ENCODE measurements around the gene JMJD1C.

JMJD1C gene

GRCh38 chr10:63373176-63373575 lies 92.6 kb downstream of the JMJD1C start:
- Histone ChIP-seq H3K27ac (ENCODE audit: low read length) (no peak overlapping the region), H3K4me2 (ENCODE audit: low read depth, low read length) (no peak overlapping the region), H3F3A (ENCODE audit: insufficient read depth, low read length) (0 out of 2 replicates have a peak, but pooled peaks cover 2% of the 10 kb centered on the region), H4K20me1 (ENCODE audit: insufficient read depth, low read length) (no peaks in the 10 kb centered on the region; the same call in 1 of the 2 replicates), H3K9ac (ENCODE audit: low read length) (no peak overlapping the region), H3K36me3 (replicated peaks; ENCODE audit: insufficient read depth, low read length) (no peaks in the 10 kb centered on the region), H3K4me3 (ENCODE audit: low read length) (no peak overlapping the region), H3K9me2 (replicated peaks; ENCODE audit: insufficient read depth, low read length) (no peaks in the 10 kb centered on the region), H3K79me2 (ENCODE audit: low read length) (peaks cover 47% of the 10 kb centered on the region), H2AFZ (ENCODE audit: low read length) (no peak overlapping the region), H3K27me3 (replicated peaks; ENCODE audit: insufficient read depth, low read length) (no peaks in the 10 kb centered on the region), H3K9me3 (replicated peaks; ENCODE audit: insufficient read depth, low read length) (no peaks in the 10 kb centered on the region), H3K4me1 (ENCODE audit: low read length) (peaks cover 7% of the 10 kb centered on the region)
- no peak for TF ChIP-seq EZH2 (optimal IDR thresholded peaks at IDR 0.05; ENCODE audit: low read depth, low read length)
- no peak for TF ChIP-seq CTCF (IDR thresholded peaks at IDR 0.05; ENCODE audit: low read length)
- TF ChIP-seq EZH2phosphoT487 (IDR thresholded peaks at IDR 0.05; ENCODE audit: low read length) = no peak
- no peak for DNase-seq

DNA sequence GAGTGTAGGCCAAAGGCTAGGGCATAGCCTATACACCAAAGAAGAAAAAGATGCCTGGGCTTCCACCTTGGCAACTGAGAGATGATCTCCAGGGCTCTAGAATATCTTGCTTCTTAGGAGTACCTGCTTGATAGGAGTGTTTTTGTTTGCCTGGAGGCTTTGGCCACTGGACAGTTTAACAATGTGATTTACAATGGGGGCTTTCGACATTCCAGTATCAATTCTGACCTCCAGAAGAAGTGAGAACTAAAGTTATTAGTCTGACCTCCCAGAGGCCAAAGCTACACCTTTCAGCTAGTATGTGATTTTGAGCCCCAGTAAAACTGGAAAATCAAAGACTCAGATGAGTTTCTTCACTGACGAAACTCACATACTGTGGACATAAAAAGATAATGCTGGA lies 96.1 kb downstream of the JMJD1C start:
- Histone ChIP-seq H3K27me3 (replicated peaks; ENCODE audit: insufficient read depth, low read length) (no peaks in the 10 kb centered on the region), H3K4me3 (ENCODE audit: low read length) (no peak overlapping the region), H3K4me2 (ENCODE audit: low read depth, low read length) (no peak overlapping the region)

GRCh38 chr10:63368365-63368764 lies 97.4 kb downstream of the JMJD1C start:
- H3K4me3 ChIP-seq (ENCODE audit: low read length) = no peak overlapping the region
- no peaks in the 10 kb centered on the region for H3F3A ChIP-seq (ENCODE audit: insufficient read depth, low read length)
- H3K79me2 ChIP-seq (ENCODE audit: low read length) = peaks cover 16% of the 10 kb centered on the region; the same call in 1 of the 2 replicates
- TF ChIP-seq EZH2 (optimal IDR thresholded peaks at IDR 0.05; ENCODE audit: low read depth, low read length) = no peak
- no peak for TF ChIP-seq EZH2phosphoT487 (IDR thresholded peaks at IDR 0.05; ENCODE audit: low read length)
- H4K20me1 ChIP-seq (ENCODE audit: insufficient read depth, low read length) = no peaks in the 10 kb centered on the region; the same call in 1 of the 2 replicates
- no peaks in the 10 kb centered on the region for H3K27me3 ChIP-seq (replicated peaks; ENCODE audit: insufficient read depth, low read length)
- no peak overlapping the region for H2AFZ ChIP-seq (ENCODE audit: low read length)
- H3K4me2 ChIP-seq (ENCODE audit: low read depth, low read length) = no peak overlapping the region
- H3K9me2 ChIP-seq (replicated peaks; ENCODE audit: insufficient read depth, low read length) = no peaks in the 10 kb centered on the region
- H3K27ac ChIP-seq (ENCODE audit: low read length) = no peak overlapping the region
- no peaks in the 10 kb centered on the region for H3K4me1 ChIP-seq (ENCODE audit: low read length)
- H3K36me3 ChIP-seq (replicated peaks; ENCODE audit: insufficient read depth, low read length) = no peaks in the 10 kb centered on the region
- H3K9me3 ChIP-seq (replicated peaks; ENCODE audit: insufficient read depth, low read length) = no peaks in the 10 kb centered on the region
- no peak overlapping the region for H3K9ac ChIP-seq (ENCODE audit: low read length)
- no peak for DNase-seq

More for the DNA sequence above, 96.1 kb downstream of the JMJD1C start:
- H3K27ac ChIP-seq (ENCODE audit: low read length) = no peak overlapping the region
- no peak for DNase-seq
- H2AFZ ChIP-seq (ENCODE audit: low read length) = no peak overlapping the region
- H3K9ac ChIP-seq (ENCODE audit: low read length) = no peak overlapping the region
- TF ChIP-seq CTCF (IDR thresholded peaks at IDR 0.05; ENCODE audit: low read length) (no peak), EZH2phosphoT487 (IDR thresholded peaks at IDR 0.05; ENCODE audit: low read length) (no peak), EZH2 (optimal IDR thresholded peaks at IDR 0.05; ENCODE audit: low read depth, low read length) (no peak)
- no peaks in the 10 kb centered on the region for H3K4me1 ChIP-seq (ENCODE audit: low read length)
- H3K79me2 ChIP-seq (ENCODE audit: low read length) = peaks cover 28% of the 10 kb centered on the region
- no peaks in the 10 kb centered on the region for H3K9me2 ChIP-seq (replicated peaks; ENCODE audit: insufficient read depth, low read length)
- H3K36me3 ChIP-seq (replicated peaks; ENCODE audit: insufficient read depth, low read length) = no peaks in the 10 kb centered on the region
- H4K20me1 ChIP-seq (ENCODE audit: insufficient read depth, low read length) = no peaks in the 10 kb centered on the region; the same call in 1 of the 2 replicates
- H3F3A ChIP-seq (ENCODE audit: insufficient read depth, low read length) = no peaks in the 10 kb centered on the region
- no peaks in the 10 kb centered on the region for H3K9me3 ChIP-seq (replicated peaks; ENCODE audit: insufficient read depth, low read length)

GRCh38 chr10:63366933-63367332 lies 98.8 kb downstream of the JMJD1C start:
- H2AFZ ChIP-seq (ENCODE audit: low read length) = no peak overlapping the region

More at GRCh38 chr10:63366933-63367332, 98.8 kb downstream of the JMJD1C start:
- Histone ChIP-seq H3K9me2 (replicated peaks; ENCODE audit: insufficient read depth, low read length) (no peaks in the 10 kb centered on the region), H3F3A (ENCODE audit: insufficient read depth, low read length) (no peaks in the 10 kb centered on the region), H3K27ac (ENCODE audit: low read length) (no peak overlapping the region), H4K20me1 (ENCODE audit: insufficient read depth, low read length) (no peaks in the 10 kb centered on the region), H3K9ac (ENCODE audit: low read length) (no peak overlapping the region), H3K36me3 (replicated peaks; ENCODE audit: insufficient read depth, low read length) (no peaks in the 10 kb centered on the region), H3K9me3 (replicated peaks; ENCODE audit: insufficient read depth, low read length) (no peaks in the 10 kb centered on the region), H3K4me3 (ENCODE audit: low read length) (no peak overlapping the region), H3K79me2 (ENCODE audit: low read length) (0 out of 2 replicates have a peak, but pooled peaks cover 12% of the 10 kb centered on the region), H3K4me2 (ENCODE audit: low read depth, low read length) (no peak overlapping the region), H3K27me3 (replicated peaks; ENCODE audit: insufficient read depth, low read length) (no peaks in the 10 kb centered on the region), H3K4me1 (ENCODE audit: low read length) (no peaks in the 10 kb centered on the region)
- DNase-seq = no peak
- TF ChIP-seq EZH2 (optimal IDR thresholded peaks at IDR 0.05; ENCODE audit: low read depth, low read length) = no peak
- no peak for TF ChIP-seq EZH2phosphoT487 (IDR thresholded peaks at IDR 0.05; ENCODE audit: low read length)
- no peak for TF ChIP-seq CTCF (IDR thresholded peaks at IDR 0.05; ENCODE audit: low read length)

Data from MM.1S (cell line).